ENCODE measurements around the gene ZC3H18.

ZC3H18 gene

DNA sequence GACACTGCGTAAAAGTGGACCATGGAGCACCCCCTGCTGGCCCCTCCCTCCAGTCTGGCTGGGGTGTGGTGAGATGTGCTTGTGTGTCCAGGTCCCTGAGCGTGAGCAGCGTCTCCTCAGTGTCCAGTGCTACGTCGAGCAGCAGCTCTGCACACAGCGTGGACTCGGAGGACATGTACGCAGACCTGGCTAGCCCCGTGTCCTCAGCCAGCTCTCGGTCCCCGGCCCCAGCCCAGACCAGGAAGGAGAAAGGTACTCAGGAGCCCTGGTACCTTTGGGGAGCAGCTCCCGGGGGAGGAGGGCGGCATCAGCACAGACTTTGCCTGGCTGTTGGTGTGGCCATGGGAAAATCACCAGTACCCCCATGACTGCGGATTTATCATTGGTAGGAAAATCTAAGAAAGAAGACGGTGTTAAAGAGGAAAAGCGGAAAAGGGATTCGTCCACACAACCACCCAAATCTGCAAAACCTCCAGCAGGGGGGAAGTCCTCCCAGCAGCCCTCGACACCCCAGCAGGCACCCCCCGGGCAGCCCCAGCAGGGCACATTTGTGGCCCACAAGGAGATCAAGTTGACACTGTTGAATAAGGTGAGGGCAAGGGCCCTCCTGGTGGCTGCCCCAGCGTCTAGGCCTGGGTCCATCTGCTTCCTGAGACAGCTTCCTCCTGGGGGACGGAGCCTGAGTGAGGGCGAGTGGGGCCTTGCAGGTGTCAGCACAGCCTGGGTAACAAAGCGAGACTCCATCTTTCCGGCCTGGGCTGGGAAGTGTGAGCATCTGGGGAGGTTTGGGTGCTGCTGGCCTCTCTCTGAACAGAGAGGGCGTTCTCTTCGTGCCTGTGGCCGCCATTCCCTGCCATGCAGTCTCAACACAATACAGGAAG is 57.6 kb downstream of the ZC3H18 start:
- DNase-seq, result no peak

GRCh38 chr16:88628512-88628974 is 58.3 kb downstream of the ZC3H18 start:
- DNase-seq, result no peak

DNA sequence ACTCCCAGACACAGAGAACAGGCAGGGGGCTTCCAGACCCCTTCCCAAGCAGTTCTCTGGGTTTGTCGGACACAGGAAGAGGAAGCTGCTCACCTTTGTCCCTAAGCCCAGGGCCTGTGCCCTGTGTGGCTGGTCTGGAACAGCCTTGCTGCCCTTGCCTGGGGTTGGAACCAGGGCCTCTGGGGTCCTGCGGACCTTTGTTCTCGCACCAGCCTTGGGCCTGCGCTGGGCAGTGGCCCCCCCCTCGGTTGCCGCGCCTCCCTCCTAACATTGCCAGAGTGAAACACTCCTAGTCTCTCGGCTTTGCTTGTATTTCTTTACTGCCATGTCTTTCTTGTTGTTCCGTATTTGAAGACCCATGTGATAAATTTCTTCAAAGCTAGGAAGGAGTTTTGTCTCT is 59.6 kb downstream of the ZC3H18 start:
- DNase-seq, result no peak

DNA sequence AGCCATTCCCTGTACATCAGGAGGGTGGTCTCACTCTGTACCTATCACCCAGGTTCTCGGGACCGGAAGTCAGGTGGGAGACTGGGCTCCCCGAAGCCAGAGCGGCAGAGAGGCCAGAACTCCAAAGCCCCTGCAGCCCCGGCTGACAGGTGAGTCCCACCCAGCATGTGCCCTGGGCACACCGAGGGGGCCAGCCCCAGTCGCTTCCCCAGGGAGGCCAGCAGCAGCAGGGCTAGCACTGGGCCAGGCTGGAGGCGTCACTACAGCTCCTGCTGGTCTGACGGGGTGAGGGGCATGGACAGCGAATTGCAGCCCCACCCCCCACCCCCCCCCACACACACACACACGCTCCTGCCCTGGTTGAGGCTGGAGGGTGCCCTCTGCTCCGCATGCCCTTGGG is 60.2 kb downstream of the ZC3H18 start:
- DNase-seq, result no peak

GRCh38 chr16:88630941-88631340 is 60.7 kb downstream of the ZC3H18 start:
- no peak for DNase-seq

DNA sequence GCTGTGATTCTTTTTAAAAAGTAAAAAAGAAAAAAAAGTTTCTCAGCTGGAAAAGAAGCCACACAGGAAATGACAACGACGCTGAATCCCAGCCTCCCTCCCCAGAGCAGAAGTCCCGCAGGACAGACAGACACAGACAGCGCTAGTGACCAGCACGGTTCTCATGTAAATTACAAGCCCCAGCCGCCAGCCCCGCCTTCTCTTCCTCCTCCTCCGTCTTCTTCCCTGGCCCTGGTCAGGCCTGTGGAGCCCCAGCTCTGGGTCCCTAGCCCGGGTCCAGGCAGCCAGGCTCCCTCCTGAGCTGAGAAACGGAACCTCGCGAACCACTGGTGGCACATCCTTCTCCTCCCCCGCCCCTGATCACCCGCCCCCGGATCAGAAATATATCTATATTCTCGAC is 61.2 kb downstream of the ZC3H18 start:
- DNase-seq, result no peak

DNA sequence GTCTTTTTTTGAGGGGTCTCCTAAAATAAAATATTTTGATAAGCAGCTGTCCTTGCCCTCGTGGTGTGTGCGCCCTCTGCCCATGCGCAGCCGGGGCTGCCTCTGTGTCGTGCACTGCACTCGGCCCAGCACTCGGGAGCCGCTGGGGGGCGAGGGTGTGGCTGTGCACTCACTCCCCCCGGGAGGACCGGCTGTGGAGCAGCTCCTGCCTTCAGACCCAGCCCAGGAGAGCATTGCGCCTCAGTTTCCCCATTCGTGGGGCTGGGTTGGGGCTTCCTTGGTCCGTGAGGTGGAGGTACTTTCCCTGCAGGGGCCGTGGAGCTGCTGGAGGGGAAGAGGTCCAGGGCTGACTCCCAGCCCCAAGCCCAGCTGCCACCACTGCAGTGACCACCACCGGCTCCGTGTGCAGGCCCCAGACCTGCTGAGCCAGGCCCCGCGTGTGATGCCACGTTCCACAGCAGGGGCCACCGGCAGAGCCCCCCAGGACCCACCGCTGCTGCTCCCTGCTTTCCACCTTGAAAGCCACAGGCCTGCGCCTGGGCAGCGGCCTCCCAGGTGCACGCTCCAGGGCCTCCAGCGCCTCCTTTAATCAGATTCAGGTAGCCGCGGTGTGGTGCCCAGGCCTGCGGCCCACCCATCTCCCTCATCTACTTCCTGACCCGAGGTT is 61.9 kb downstream of the ZC3H18 start:
- no peak for DNase-seq

GRCh38 chr16:88632587-88632930 is 62.4 kb downstream of the ZC3H18 start:
- no peak for DNase-seq

GRCh38 chr16:88633684-88634140 is 63.5 kb downstream of the ZC3H18 start:
- DNase-seq, result no peak

DNA sequence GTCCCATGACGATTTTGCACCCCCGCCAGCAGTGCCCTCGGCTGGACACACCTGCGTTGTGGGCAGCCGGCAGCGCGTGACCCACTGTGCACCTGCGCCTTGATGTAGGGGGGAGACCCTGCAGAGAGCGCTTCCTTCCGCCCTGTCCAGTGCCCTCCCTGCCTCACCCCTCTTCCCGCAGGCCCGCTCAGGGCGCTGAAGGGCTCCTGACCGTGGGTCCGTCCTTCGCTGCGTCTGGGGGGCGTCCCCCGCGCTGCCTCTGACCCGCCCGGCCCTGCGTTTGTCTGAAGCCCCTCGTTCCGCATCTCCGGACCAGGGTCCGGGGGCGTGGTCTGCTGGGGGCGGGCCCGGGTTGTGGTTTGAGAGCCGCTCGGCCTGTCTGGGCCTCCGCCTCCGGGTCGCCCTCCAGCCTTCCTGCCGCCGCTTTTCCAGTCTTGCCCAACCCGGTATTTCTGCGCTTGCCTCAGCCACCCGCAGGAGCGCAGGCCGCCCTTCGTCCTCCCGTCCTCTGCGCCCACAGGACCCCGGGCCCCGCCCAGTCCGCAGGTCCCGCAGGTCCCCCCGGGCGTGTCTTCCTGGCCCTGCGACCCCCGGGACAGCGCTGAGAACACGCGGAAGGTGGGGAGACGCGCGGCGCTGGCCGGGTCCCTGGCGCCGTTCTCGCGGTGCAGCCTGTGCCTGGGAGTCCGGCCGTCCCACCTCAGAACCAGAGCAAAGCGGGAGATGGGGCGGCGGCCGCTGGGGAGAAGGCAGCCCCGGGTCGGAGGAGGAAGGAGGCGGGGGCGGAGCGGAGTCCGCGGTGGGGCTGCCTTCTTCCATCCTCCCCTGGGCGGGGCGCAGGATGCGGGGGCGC is 64.2 kb downstream of the ZC3H18 start:
- no peak for DNase-seq

DNA sequence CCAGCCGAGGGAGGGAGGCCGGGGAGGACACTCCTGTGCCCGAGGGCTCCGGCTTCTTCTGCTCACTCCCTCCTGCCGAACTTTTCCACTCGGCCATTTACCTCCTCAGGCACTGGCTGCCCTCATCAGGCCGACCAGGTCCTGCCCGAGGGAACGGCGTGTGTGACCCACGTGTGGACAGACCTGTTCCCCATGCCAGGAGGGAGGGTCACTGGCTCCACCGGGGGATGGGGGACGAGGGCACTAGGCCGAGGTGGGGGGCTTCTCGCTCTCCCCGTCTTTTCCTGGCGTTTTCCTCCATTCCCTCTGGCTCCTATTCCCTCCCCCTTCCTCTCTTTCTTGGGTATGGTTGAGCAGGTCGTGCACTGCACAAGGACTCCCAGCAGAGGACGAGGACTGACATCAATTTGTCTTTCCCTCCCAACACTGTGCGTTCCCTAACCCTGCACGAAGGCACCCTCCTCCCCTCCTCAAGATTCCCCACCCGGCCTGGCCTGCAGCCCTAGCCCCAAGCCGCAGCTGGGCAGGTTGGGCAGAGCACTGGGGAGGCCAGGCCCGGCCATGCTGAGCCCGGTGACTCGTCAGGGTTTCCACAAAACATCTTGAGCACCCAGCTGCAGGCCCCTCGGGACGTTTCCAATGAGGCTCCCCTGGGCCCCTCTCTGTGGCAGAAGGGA is 64.9 kb downstream of the ZC3H18 start:
- DNase-seq, result no peak

DNA sequence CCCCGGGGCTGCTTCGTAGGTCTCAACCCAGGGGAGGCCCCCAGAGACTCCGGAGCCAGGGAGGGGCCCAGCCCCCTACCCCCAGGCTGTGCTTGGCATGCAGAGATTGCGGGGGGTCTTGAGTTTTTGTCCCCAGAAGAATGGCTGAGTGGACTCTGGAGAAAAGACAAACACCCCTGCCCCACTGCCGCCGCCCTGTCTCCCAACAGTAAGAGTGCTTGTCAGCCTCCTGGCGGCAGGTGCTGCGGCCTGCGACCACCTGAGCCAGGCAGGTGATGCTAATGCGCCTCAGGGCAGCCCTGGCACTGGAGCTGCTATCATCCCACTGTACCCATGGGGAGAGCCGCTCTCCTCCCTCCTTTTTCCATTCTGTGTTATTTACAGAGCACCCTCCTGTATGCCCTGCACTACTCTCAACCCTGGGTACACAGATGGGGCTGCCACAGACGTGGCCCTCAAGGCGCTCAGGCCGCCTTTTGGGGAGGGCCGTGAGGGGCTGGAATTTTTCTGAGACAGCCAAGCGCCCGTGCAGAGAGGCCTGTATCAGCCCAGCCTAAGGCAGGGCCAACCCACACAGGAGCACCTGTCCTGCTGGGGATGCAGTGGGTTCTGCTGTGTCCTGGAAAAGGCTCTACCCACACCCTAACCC is 65.6 kb downstream of the ZC3H18 start:
- no peak for DNase-seq

- no peak for DNase-seq
Measured at GRCh38 chr16:88636488-88637265, 66.5 kb downstream of the ZC3H18 start.

- peak; percentile 46 for DNase-seq
Measured at GRCh38 chr16:88638323-88639230, 68.4 kb downstream of the ZC3H18 start, which contains the start of gene IL17C. Gene IL17C (plus strand): TSS chr16:88638572. CDS start chr16:88638642, 70 bp downstream.

DNA sequence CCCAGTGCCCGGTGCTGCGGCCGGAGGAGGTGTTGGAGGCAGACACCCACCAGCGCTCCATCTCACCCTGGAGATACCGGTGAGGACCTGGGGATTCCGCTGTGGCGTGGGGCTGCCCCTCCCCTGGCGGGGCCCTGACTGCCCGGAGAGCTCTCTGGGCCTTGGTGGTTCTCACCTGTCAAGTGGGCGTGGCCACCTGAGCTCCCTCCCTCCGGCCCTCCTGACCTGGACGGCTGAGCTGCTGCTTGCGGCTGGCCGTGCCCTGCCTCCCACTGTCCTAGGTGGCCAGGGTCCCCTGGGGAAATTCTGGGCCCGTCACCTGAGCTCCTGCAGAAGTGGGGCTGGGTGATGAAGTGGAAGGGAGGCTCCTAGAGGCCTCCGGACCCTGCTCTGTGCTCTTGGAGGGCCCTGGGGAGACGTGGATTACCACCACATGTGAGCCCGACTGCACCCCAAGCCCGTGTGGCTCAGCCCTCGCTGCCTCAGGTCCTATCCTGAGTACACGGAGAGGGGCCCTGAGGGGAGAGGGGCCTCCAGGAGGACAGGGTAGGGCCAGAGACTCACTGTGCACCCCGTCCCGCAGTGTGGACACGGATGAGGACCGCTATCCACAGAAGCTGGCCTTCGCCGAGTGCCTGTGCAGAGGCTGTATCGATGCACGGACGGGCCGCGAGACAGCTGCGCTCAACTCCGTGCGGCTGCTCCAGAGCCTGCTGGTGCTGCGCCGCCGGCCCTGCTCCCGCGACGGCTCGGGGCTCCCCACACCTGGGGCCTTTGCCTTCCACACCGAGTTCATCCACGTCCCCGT is 69.2 kb downstream of the ZC3H18 start:
- DNase-seq, result no peak

- DNase-seq, result no peak
Measured at GRCh38 chr16:88640039-88640495, 69.9 kb downstream of the ZC3H18 start.

DNA sequence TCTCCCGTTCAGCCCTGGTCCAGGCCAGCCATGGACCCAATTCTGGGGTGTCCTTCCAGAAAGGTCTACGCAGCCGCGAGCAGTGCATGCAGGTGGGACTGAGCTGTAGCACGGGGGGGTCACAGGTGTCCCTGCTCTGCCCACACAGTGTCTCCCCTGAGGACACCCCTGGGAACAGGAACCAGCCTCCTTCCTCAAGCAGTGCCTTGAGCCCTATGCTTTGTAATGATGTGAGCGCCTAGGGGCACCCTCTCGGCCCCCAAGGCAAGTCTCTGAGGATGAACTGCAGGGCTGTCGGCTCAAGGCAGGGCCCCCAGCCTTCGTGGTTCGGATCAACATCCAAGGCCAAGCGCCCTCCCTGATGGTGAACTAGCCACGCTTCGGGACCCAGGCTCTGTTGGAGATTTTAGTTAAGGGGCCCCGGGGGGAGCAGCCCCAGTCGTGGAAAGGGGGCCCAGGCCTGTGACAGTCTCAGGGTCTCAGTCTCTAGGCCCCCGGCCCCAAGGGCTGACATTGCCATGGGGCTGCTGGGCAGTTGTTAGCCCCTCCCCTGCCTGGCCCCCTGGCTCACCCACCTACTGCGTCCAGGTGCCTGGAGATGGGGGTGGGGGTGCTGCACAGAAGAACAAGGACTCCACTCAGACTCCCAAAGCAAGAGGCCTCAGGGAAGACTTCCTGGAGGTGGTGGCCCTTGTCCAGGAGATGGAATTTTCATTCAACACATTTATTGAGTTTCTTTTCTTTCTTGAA is 70.5 kb downstream of the ZC3H18 start:
- no peak for DNase-seq

GRCh38 chr16:88642881-88643643 is 72.9 kb downstream of the ZC3H18 start:
- DNase-seq, result no peak

All from NCI-H1105 (cell line).